ENCODE measurements around the gene BCAN. TPM values are rescaled to one million over a fixed set of nuclear protein-coding genes. Genes with fewer than 3 reads are reported as not detected.

The BCAN gene
- total and polyA plus RNA-seq, 2 experiments from 2014 or later = 0.23 to 0.86 TPM

GRCh38 chr1:156676820-156677615 lies 35.1 kb downstream of the BCAN start, which contains the start of gene NES:
NES (minus strand) TSS chr1:156677407; CDS start chr1:156677264, 143 bp downstream.
- no peak for TF ChIP-seq CTCF (IDR thresholded peaks at IDR 0.05; ENCODE audit: low read depth, low read length)
- H3K36me3 ChIP-seq = peaks cover 14% of the 10 kb centered on the region
- H3K27me3 ChIP-seq = no peaks in the 10 kb centered on the region
- peaks cover 27% of the 10 kb centered on the region for H3K4me1 ChIP-seq (ENCODE audit: low read depth)
- H3K9me3 ChIP-seq (ENCODE audit: low read depth) = no peaks in the 10 kb centered on the region
- peak; percentile 68 to 91 for DNase-seq (ENCODE audit: low read depth in 1 of 2, low spot score in 1 of 2)
- peak within 1 kb of the TSS; percentile 84 for H3K27ac ChIP-seq
- peak within 1 kb of the TSS; percentile 67 for H3K4me3 ChIP-seq

- peak overlapping the region; percentile 84 for H3K27ac ChIP-seq
Observed at GRCh38 chr1:156677616-156678596, 36.0 kb downstream of the BCAN start.

GRCh38 chr1:156680056-156680455 lies 38.1 kb downstream of the BCAN start:
- no peaks in the 10 kb centered on the region for H3K36me3 ChIP-seq
- no peaks in the 10 kb centered on the region for H3K27me3 ChIP-seq
- no peaks in the 10 kb centered on the region for H3K9me3 ChIP-seq (ENCODE audit: low read depth)
- DNase-seq (ENCODE audit: low read depth in 1 of 2, low spot score in 1 of 2) = no peak
- H3K27ac ChIP-seq = no peak overlapping the region
- peaks cover 10% of the 10 kb centered on the region for H3K4me1 ChIP-seq (ENCODE audit: low read depth)
- H3K4me3 ChIP-seq = no peak overlapping the region
- TF ChIP-seq CTCF (IDR thresholded peaks at IDR 0.05; ENCODE audit: low read depth, low read length) = no peak

More at GRCh38 chr1:156677616-156678596, 36.0 kb downstream of the BCAN start:
- peak; percentile 90 for TF ChIP-seq CTCF (IDR thresholded peaks at IDR 0.05; ENCODE audit: low read depth, low read length)
- Histone ChIP-seq H3K9me3 (ENCODE audit: low read depth) (no peaks in the 10 kb centered on the region), H3K36me3 (peaks cover 6% of the 10 kb centered on the region), H3K27me3 (no peaks in the 10 kb centered on the region), H3K4me3 (peak overlapping the region; percentile 67), H3K4me1 (ENCODE audit: low read depth) (peaks cover 27% of the 10 kb centered on the region)
- DNase-seq (ENCODE audit: low read depth in 1 of 2, low spot score in 1 of 2) = peak; percentile 88 to 89

GRCh38 chr1:156681196-156681960 lies 39.5 kb downstream of the BCAN start:
- Histone ChIP-seq H3K27me3 (no peaks in the 10 kb centered on the region), H3K36me3 (no peaks in the 10 kb centered on the region), H3K9me3 (ENCODE audit: low read depth) (no peaks in the 10 kb centered on the region), H3K27ac (no peak overlapping the region), H3K4me3 (no peak overlapping the region), H3K4me1 (ENCODE audit: low read depth) (peaks cover 5% of the 10 kb centered on the region)
- DNase-seq (ENCODE audit: low read depth in 1 of 2, low spot score in 1 of 2) = no peak
- TF ChIP-seq CTCF (IDR thresholded peaks at IDR 0.05; ENCODE audit: low read depth, low read length) = no peak
